Esophagus squamous epithelium (tissue), 5 donors: ENCODE results near the gene KRTAP9-3. TPM values are rescaled to one million over a fixed set of nuclear protein-coding genes. Genes with fewer than 3 reads are reported as not detected.
"Not testable (repeated sequence)": the region's sequence is repeated elsewhere in the genome, so short reads cannot be mapped to it uniquely, and the experiment has no call there.

Experiments
- DNase-seq: peaks from one replicate; lab custom pipeline; 2025; lab: John Stamatoyannopoulos, UW
- H3K27ac ChIP-seq, 4 donors: fragments of 200-600 bp; sonication (generic); one replicate each; pipeline ENCODE4 v1.5.1; 2016 to 2019; ENCODE audit warnings: mild to moderate bottlenecking in 1 of 4
- H3K27me3 ChIP-seq, 4 donors: fragments of 200-600 bp; sonication (generic); 1 replicate in 3 of 4; 2 replicates in 1 of 4; pipeline versions ENCODE4 v1.5.1 to v1.6.0; 2017 to 2021; ENCODE audit warnings: antibody characterized with exemption in 1 of 4
- H3K36me3 ChIP-seq, 3 donors: fragments of 200-600 bp; sonication (generic); one replicate each; pipeline ENCODE4 v1.5.1; 2016 to 2019
- H3K4me1 ChIP-seq, 3 donors: fragments of 200-600 bp; sonication (generic); one replicate each; pipeline ENCODE4 v1.5.1; 2017 to 2019
- H3K4me3 ChIP-seq, 4 donors: fragments of 200-600 bp; sonication (generic); 1 replicate in 3 of 4; 2 replicates in 1 of 4; pipeline ENCODE4 v1.5.1; 2016 to 2019; ENCODE audit warnings: mild to moderate bottlenecking in 2 of 4, moderate library complexity in 1 of 4
- H3K9me3 ChIP-seq, 3 donors: fragments of 200-600 bp; sonication (generic); one replicate each; pipeline ENCODE4 v1.5.1; 2016 to 2019
- CTCF ChIP-seq, 6 experiments: fragments of 450-650 bp in 4 of 6; fragments of 200-600 bp in 2 of 6; sonication (generic) in 2 of 6; IDR thresholded peaks; one replicate each; pipeline ENCODE4 v1.5.1; 2016 to 2019; ENCODE audit warnings: antibody characterized with exemption in 6 of 6, mild to moderate bottlenecking in 4 of 6, moderate library complexity in 4 of 6
- POLR2A ChIP-seq, 4 donors: fragments of 450-650 bp; IDR thresholded peaks; one replicate each; pipeline ENCODE4 v1.6.1; 2017; ENCODE audit warnings: antibody characterized with exemption in 4 of 4, mild to moderate bottlenecking in 4 of 4, moderate library complexity in 3 of 4
- WGBS, 2 donors: methylation state at CpG; one replicate each; pipeline ENCODE4 v1.1.5; 2018; 5-methylcytosine and 5-hydroxymethylcytosine counted together
- intact Hi-C: fragments of 100-400 bp; cut with DNase I; formaldehyde crosslinking; loops from one replicate; pipeline ENCODE4 v1.15.0; 2022
- total RNA-seq, 4 donors: library from RNA; depleted of rRNA; stranded (reverse); fragments of >200 nt; gene quantifications; one replicate each; pipeline ENCODE4 v1.1.0, GENCODE V29; 2016
- donor health status: DM: yes; HTN: yes; CAD: no.

Gene KRTAP9-3
- total RNA-seq = not detected

- H3K36me3 ChIP-seq, DNase-seq, H3K4me3 ChIP-seq, H3K4me1 ChIP-seq, H3K27ac ChIP-seq, H3K9me3 ChIP-seq, intact Hi-C loops: not testable (repeated sequence)
- H3K27me3 ChIP-seq = peaks cover 0 to 27% (median 0%) of the 10 kb centered on the region in 4 donors
- WGBS, 2 donors = 67 to 83% methylated on average over 1 of the region's 1 CpG
These were observed at the start of gene KRTAP9-3 for GRCh38 chr17:41232399-41233105. KRTAP9-3 (plus strand) TSS chr17:41232449; CDS start chr17:41232502, 53 bp downstream.

GRCh38 chr17:41184480-41184961 is 47.7 kb upstream of the KRTAP9-3 start, which contains the start of gene KRTAP4-1:
KRTAP4-1 (minus strand) TSS chr17:41184911; CDS start chr17:41184854, 57 bp downstream.
- Histone ChIP-seq H3K4me1 (no peaks in the 10 kb centered on the region), H3K36me3 (no peaks in the 10 kb centered on the region), H3K27ac (no peak within 1 kb of the TSS), H3K4me3 (no peak within 1 kb of the TSS), H3K9me3 (no peaks in the 10 kb centered on the region), H3K27me3 (peaks cover 0 to 23% (median 0%) of the 10 kb centered on the region in 4 donors)
- 68 to 72% methylated on average over 7 to 9 of the region's 9 CpGs for WGBS, 2 donors
- DNase-seq = no peak
- intact Hi-C loops = no loop called here
- TF ChIP-seq CTCF (IDR thresholded peaks at IDR 0.05) = no peak
- no peak for TF ChIP-seq POLR2A (IDR thresholded peaks at IDR 0.05)

GRCh38 chr17:41185001-41185400 is 47.2 kb upstream of the KRTAP9-3 start:
- no peak for DNase-seq

GRCh38 chr17:41186872-41187271 is 45.4 kb upstream of the KRTAP9-3 start:
- WGBS, 2 donors = 88 to 89% methylated on average over 2 of the region's 2 CpGs
- H3K27ac ChIP-seq = no peak overlapping the region
- intact Hi-C loops = no loop called here

More at GRCh38 chr17:41185001-41185400, 47.2 kb upstream of the KRTAP9-3 start:
- Histone ChIP-seq H3K4me1 (no peaks in the 10 kb centered on the region), H3K9me3 (no peaks in the 10 kb centered on the region), H3K27me3 (peaks cover 0 to 28% (median 0%) of the 10 kb centered on the region in 4 donors), H3K4me3 (no peak overlapping the region), H3K36me3 (no peaks in the 10 kb centered on the region), H3K27ac (no peak overlapping the region)
- 16 to 41% methylated on average over 1 of the region's 1 CpG for WGBS, 2 donors
- TF ChIP-seq POLR2A (IDR thresholded peaks at IDR 0.05) = no peak
- TF ChIP-seq CTCF (IDR thresholded peaks at IDR 0.05) = no peak
- intact Hi-C loops = no loop called here

GRCh38 chr17:41189837-41190318 is 42.4 kb upstream of the KRTAP9-3 start, which contains the start of gene KRTAP9-1:
KRTAP9-1 (plus strand) TSS chr17:41189887; CDS start chr17:41189887, 0 bp downstream.
- DNase-seq, H3K4me3 ChIP-seq, H3K9me3 ChIP-seq, intact Hi-C loops, H3K4me1 ChIP-seq, H3K36me3 ChIP-seq, H3K27ac ChIP-seq: not testable (repeated sequence)
- H3K27me3 ChIP-seq = peaks cover 0 to 29% (median 0%) of the 10 kb centered on the region in 4 donors
- 57% methylated on average over 1 of the region's 1 CpG; no CpG with 5 or more reads in 1 of the 2 donors for WGBS, 2 donors

More at GRCh38 chr17:41186872-41187271, 45.4 kb upstream of the KRTAP9-3 start:
- no peaks in the 10 kb centered on the region for H3K4me1 ChIP-seq
- peaks cover 0 to 35% (median 0%) of the 10 kb centered on the region in 4 donors for H3K27me3 ChIP-seq
- H3K36me3 ChIP-seq = no peaks in the 10 kb centered on the region
- TF ChIP-seq POLR2A (IDR thresholded peaks at IDR 0.05) (no peak), CTCF (IDR thresholded peaks at IDR 0.05) (no peak)
- no peak overlapping the region for H3K4me3 ChIP-seq
- DNase-seq = no peak
- H3K9me3 ChIP-seq = no peaks in the 10 kb centered on the region

- TF ChIP-seq CTCF (IDR thresholded peaks at IDR 0.05) (no peak), POLR2A (IDR thresholded peaks at IDR 0.05) (no peak)
- Histone ChIP-seq H3K27me3 (peaks cover 0 to 29% (median 0%) of the 10 kb centered on the region in 4 donors), H3K27ac (no peak overlapping the region), H3K36me3 (no peaks in the 10 kb centered on the region), H3K9me3 (no peaks in the 10 kb centered on the region), H3K4me3 (no peak overlapping the region), H3K4me1 (no peaks in the 10 kb centered on the region)
- intact Hi-C loops = no loop called here
- WGBS, 2 donors = 83 to 91% methylated on average over 3 of the region's 3 CpGs
- no peak for DNase-seq
These were observed 41.9 kb upstream of the KRTAP9-3 start for GRCh38 chr17:41190328-41190727.
